Measurements from ENCODE around the gene PTPRCAP.
A peak's percentile ranks its signal among the peaks of the same experiment; 100 is the strongest.

The PTPRCAP gene

DNA sequence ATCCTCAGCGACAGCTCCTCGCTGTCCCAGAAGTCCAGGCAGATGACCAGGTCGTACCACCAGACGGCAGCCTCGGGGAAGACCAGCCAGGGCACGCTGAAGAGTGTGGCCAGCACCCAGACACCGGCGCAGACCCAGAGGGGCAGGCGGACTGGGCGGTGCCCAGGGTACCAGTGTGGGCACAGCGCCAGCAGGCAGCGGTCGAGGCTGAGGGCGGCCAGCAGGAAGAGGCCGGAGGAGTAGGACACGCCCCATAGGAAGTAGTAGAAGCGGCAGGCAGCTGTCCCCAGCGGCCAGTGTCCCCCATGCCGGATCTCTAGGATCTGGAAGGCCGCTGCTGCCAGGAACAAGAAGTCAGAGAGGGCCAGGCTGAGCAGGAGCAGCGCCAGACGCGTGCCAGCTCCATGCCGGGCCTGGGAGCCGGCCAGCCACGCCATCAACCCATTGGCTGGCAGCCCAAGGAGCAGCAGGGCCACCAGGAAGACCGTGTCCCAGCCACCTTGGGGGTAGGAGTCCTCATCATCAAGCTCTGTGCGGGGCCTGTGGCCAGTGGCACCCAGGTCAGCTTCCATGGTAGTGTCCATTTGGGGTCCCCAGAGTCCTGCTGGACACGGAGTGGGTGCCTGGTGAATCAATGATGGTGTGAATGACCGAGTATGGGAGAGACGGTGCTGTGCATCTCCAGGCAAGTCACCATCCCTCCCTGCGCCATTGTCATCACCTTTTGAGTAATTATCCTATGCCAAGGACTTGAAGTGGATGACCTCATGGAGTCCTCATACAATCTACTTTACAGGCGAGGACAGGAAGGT, 14.9 kb upstream of the PTPRCAP start, which contains the start of gene GPR152:
Gene GPR152, minus strand, starts transcription at position 589 of the 812 bp plus-strand sequence. Its CDS starts 5 bp downstream, at position 584.
- TF ChIP-seq CTCF (IDR thresholded peaks at IDR 0.05): 0 out of 2 replicates have a peak, but pooled peaks have one; percentile 13
- TF ChIP-seq ZFX (IDR thresholded peaks at IDR 0.05; ENCODE audit: borderline replicate concordance): no peak
- peak within 1 kb of the TSS; percentile 61 for H3K27ac ChIP-seq

DNA sequence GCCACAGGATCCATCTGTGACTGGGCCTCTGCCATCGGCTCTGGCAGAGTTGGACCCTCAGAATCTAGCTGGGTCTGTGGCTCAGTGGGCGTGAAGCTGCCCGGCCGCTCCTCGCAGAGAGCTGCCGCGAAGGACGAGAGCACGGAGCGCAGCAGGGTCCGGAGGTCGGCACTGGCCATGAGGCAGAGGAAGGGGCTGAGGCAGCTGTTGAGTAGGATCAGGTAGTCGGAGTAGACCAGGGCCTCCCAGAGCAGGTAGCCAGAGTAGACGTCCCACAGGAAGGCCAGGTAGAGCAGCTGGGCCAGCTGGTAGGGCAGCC, 14.1 kb upstream of the PTPRCAP start:
- H3K27ac ChIP-seq: peak overlapping the region; percentile 61; the same call in 1 of the 2 replicates
- TF ChIP-seq CTCF (IDR thresholded peaks at IDR 0.05): no peak

GRCh38 chr11:67450796-67451657, 13.5 kb upstream of the PTPRCAP start:
- TF ChIP-seq CTCF (IDR thresholded peaks at IDR 0.05): no peak
- no peak for TF ChIP-seq ZFX (IDR thresholded peaks at IDR 0.05; ENCODE audit: borderline replicate concordance)
- H3K27ac ChIP-seq: no peak overlapping the region

DNA sequence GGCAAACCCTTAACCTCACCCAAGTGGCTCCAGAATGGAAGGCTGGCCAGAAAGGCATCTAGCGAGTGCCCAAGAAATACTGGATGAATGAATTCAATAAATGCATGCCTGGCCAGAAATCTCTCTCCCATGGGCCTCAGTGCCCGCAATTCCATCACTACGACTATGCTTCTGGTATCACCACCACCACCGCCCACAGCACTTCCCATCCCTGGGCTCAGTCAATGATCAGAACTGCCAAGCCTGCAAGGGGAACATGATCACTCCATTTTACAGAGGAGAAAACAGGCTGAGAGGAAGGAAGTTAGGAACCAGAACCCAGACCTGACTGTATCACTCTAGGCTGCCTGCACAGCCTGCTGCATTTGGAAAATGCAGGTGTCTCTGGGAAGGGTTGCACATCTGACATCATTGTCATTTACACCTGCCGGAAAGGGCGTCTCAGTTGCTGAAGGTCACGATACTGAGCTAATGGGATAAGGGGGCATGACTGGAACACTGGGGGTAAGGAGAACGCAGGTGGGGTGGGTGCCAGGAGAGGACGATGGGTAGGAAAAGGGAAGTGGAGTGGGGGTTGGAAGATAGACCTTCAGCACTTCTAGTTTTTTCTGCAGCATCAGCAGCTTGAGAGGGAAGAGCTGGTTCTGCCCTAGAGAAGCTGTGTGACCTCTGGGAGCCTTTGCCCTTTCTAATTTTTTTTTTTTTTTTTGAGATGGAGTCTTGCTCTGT, 11.8 kb upstream of the PTPRCAP start:
- no peak overlapping the region for H3K27ac ChIP-seq
- no peak for TF ChIP-seq CTCF (IDR thresholded peaks at IDR 0.05)
- TF ChIP-seq ZFX (IDR thresholded peaks at IDR 0.05; ENCODE audit: borderline replicate concordance): no peak

GRCh38 chr11:67448220-67448609, 10.7 kb upstream of the PTPRCAP start:
- H3K27ac ChIP-seq: no peak overlapping the region
- TF ChIP-seq CTCF (IDR thresholded peaks at IDR 0.05): no peak
- TF ChIP-seq ZFX (IDR thresholded peaks at IDR 0.05; ENCODE audit: borderline replicate concordance): no peak

- TF ChIP-seq CTCF (IDR thresholded peaks at IDR 0.05) (no peak), ZFX (IDR thresholded peaks at IDR 0.05; ENCODE audit: borderline replicate concordance) (no peak)
- no peak overlapping the region for H3K27ac ChIP-seq
Measured at GRCh38 chr11:67445515-67445914, 8.0 kb upstream of the PTPRCAP start.
